Fibroblast of upper back skin (primary cell): ENCODE measurements around the gene CYFIP1.

ENCODE experiments used
- DNase-seq: peaks from one replicate; pipeline ENCODE4 v3.0.0-alpha.2; 2013

CYFIP1 gene

GRCh38 chr15:22967084-22967770, 12.9 kb downstream of the CYFIP1 start:
- no peak for DNase-seq

DNA sequence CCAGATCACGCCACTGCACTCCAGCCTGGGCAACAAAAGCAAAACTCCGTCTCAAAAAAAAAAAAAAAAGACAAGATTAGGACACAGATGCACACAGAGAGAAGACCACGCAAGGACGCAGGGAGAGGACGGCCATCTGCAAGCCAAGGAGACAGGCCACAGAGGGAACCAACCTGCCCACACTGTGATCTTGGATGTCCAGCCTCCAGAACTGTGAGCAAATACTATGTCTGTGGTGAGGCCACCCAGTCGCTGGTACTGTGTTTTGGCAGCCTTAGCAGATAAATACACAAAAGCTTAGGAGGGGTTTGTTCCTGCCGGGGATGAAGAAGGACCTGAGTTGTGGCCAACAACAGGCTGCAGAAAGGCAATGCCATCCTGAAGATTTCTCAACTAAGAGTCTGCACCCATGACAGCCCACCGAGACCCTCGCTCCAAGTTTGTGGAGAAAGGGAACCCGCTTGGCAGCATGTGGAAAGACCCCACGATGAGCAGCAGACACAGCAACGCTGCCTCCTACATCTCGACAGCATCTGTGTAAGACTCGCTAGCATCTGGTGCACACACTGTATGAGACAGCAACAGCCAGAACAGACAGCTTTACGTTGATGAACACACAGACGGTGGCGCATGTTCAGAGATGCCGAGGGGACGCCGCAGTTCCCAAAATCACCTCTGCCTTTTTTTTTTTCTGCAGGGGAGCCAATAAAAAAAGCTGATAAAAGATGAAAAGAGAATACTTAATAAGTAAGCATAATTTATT, 13.7 kb downstream of the CYFIP1 start:
- peak; percentile 17 for DNase-seq

GRCh38 chr15:22963641-22964040, 16.5 kb downstream of the CYFIP1 start:
- DNase-seq: no peak

GRCh38 chr15:22962611-22963010, 17.6 kb downstream of the CYFIP1 start:
- no peak for DNase-seq

DNA sequence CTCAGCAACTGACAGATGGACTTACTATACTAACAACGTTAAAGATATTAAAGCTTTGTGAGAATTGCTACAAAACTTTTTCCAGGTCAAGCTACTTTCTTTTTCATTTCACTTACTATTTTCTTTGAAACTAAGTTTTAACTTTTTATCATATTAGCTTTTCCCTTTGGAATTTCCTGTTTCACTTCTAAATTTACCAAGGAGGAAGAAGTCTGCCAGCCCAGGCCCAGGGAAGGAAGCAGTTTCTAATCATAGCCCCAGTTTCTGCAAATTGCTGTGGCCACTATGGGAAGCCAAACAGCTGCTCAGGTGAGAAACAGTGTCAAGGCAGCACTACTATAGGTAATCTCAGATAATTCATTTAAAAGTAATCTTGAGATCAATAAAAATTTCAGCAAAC, 18.4 kb downstream of the CYFIP1 start:
- peak; percentile 28 for DNase-seq

GRCh38 chr15:22960556-22960955, 19.6 kb downstream of the CYFIP1 start:
- DNase-seq: no peak

GRCh38 chr15:22960126-22960525, 20.0 kb downstream of the CYFIP1 start:
- DNase-seq: no peak

DNA sequence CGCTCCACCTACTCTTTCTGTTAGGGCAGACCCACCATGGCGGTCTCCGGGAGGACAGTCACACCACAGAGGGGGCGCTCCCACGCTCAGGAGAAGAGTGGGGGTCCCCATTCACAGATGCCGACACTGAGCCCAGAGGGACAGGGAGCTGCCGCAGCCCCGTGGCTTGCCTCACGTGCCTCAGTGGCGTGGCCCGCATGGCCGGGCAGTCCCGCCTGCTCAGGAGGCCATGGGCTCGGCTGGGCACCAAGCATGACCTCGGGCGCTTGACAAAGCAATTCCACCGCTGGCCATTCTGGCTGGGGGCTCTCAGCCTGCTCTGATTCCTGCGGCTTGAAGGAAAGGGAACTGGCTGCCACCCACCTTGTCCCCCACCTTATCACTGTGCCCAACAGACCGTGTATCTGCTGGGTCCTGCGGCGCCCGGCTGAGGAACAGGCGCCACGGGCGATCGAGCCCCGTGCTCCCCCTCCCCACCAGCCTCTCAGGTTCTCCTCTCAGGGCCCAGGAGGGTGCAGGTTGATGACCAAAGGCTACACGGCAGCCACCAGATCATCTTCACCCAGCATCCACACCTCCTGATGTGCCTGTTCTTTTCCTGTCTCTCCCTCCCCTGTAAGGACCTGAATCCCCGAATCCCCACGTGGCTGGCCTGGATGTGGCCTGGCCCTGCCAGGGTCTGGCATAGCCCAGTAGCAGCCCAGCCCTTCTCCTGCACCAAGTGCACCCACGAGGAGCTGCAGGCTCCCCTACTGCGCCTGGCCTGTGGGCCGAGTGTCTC, 20.7 kb downstream of the CYFIP1 start:
- DNase-seq: no peak

GRCh38 chr15:22958487-22959280, 21.5 kb downstream of the CYFIP1 start:
- DNase-seq: no peak

- no peak for DNase-seq
Measured at GRCh38 chr15:22956978-22957260, 23.2 kb downstream of the CYFIP1 start.

DNA sequence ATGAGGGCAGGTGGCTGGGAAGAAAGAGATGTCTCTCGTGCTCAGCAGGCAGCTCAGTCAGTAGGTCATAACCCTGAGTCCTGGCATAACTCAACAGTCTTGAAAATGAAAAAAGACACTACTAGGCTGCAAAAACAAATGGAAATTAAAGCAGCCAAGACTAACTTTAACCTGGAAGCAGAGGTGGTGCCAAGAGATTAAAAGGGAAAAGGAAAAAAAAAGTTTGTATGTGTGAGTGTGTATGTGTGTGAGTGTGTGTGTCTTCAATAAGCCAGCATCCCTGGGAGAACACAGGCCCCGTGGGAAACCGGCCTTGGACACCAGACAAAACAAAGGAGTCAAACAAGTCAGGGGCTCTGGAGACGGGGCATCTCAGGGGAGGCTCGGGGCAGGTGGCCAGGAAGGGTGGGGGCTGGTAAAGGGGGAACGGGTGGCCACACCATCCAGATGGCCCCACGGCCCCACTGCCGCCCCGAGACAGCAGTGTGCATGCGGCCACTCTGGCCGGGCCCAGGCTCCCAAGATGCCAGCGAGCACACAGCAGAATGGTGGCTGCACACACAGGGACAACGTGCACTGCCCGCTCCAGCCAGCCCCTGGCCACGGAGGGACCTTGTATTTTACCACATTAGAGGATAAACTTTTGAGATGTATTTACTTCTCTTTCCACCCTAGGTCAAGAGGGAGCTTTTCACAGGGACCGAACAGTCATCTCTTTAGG, 23.8 kb downstream of the CYFIP1 start:
- no peak for DNase-seq

DNA sequence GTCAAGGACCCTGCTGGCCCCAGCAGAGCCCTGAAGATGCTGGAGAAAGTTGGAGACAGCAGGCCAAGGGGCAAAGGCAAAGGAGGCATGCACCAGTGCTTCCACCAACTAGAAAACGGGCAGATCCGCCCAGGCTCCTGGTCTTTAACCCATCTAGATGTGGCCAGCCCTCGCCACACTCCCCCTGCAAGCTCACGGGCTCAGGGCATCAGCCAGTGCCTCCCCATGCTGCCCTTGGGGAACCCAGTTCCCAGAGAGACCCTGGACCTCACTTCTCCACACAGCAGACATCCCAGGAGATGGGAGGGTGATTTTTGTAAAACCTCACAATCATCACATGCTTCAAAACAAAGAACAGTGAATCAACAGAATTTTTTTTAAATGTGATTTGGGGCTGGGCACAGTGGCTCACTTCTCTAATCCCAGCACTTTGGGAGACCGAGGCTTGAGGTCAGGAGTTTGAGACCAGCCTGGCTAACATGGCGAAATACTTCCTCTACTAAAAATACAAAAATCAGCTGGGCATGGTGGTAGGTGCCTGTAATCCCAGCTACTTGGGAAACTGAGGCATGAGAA, 24.5 kb downstream of the CYFIP1 start:
- no peak for DNase-seq

DNA sequence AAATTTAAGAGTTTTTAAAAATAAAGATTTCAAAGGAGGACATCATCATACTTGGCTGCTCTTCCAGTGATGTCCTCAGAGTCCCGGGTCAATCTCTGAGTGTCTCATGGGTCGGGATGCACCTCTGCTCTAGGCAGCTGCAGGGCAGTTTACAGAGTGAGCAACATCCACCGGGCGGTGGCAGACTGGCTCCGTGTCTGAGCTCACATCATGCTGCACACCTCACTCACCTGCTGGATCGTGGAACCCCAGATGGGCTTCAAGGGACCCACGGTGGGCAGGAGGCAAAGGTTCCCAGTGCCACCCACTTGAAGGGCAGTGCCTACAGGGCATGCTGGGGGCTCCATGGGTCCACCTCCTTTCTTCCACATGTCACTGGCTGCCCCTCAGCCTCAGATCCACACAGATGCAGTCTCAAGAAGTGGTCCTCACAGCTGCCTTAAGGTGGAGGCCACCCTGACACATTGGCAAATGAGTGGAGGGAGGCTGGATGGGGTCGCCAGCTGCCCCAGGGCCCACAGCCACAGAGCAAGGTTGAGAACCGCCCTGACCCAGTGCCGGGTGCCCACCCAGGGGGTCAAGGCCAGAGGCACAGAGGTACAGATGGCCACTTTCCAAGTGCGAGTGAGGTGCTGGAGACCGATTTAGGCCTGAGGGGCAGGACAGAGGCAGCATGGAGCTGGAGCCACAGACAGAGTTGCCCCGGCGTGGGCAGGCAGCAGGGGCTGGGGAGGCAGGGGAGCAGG, 25.2 kb downstream of the CYFIP1 start:
- no peak for DNase-seq

DNA sequence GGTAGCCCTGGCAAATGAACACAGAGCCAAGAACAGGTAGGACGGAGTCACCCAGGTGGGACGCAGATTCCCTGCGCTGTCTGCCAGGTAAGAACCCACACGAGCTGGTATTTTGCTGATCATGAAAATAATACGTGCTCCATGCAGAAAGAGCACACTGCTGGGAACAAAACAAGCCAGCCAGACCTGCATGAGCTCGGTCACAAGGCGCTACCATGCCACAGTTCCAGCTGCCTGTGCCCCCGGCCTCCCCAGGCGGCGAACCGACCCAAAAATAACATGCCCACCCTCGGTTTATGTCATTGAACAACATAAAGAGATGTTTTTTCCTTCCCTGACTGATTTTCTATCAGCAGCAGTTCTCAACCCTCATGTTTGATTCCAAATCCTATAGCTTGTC, 25.8 kb downstream of the CYFIP1 start:
- DNase-seq: no peak

GRCh38 chr15:22952796-22953579, 27.2 kb downstream of the CYFIP1 start:
- no peak for DNase-seq

DNA sequence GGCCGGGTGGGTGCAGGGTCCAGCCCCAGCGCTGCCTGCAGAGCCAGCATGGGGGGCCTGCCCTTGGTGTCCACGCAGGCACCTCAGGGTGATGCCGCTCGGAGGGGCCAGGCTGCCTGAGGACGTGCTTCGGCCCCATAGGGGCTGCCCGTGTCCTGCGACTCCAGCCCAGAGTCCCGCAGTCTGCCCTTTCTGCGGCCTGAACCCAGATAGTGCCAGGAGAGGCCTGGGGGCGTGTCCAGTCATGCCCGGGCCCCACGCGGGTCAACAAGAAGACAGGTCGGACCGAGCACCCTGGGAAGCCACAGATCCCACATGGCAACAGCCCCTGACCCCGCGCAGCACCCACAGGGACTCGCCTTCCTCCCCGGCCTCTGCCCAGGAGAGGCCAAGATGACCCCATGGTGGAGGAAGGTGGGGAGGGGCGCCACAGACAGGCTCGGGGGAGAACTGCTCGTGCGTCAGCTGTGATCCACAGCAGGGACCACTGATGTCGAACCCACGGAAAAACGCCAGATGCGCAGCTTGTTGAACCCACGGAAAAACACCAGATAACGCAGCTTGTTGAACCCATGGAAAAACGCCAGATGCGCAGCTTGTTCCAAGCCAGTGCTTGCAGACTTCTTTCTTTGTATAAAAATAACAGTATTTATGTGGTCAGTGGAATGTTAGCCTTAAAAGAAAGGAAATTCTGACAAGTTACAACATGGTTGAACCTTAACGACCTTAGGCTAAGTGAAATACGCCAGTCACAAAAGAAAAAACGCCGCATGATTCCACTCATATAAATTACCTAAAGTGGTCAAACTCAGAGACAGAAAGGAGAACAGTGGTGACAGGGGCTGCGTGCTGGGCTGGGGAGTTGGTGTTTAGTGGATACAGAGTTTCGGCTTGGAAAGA, 28.5 kb downstream of the CYFIP1 start:
- DNase-seq: no peak

GRCh38 chr15:22951031-22951380, 29.2 kb downstream of the CYFIP1 start:
- no peak for DNase-seq

DNA sequence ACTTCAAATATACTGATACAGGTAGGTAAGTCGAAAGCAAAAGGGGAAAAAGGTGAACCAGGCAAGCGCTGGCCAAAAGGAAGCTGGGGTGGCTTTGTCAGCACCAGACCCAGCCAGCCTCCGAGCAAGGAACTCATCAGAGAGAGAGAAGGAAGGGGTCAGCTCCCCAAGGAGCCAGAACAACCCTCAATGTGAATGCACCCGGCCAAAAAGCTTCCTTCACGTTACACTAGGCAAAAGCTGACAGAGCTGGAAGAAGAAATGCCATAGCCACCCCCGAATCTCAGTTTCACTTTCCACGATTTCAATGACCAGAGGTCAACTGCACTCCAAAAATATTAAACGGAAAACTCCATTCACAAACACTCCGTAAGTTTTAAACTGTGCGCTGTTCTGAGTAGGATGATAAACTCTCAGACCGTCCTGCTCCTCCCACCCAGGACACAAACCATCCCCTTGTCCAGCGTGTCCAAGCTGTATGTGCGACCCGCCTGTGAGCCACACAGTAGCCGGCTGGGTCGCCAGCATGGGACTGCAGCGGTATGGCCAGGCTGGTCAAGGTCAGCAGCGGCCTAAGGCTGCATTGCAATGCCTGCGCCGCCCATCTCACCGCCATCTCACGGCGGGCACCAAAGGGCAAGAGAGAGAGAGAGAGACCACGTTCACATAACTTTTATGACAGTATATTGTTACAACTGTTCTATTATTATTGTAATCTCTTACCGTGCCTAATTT, 29.7 kb downstream of the CYFIP1 start:
- DNase-seq: no peak

GRCh38 chr15:22949074-22949547, 31.1 kb downstream of the CYFIP1 start:
- peak; percentile 56 for DNase-seq
